Fibroblast of lung (primary cell): ENCODE results near the gene ASXL1. TPM values are rescaled to one million over a fixed set of nuclear protein-coding genes. Genes with fewer than 3 reads are reported as not detected.
"Not testable (repeated sequence)": the region's sequence is repeated elsewhere in the genome, so short reads cannot be mapped to it uniquely, and the experiment has no call there.

ENCODE experiments used
- DNase-seq, 2 donors: peaks; one replicate each; pipeline versions ENCODE4 v3.0.0 to v3.0.0-alpha.2; 2010; ENCODE audit warnings: low read depth in 2 of 2
- H2AFZ ChIP-seq: 2 replicates; pipeline ENCODE4 v1.5.1; 2012; ENCODE audit warnings: low read length, control low read depth, inconsistent platforms
- H3K27ac ChIP-seq: 2 replicates; pipeline ENCODE4 v1.5.1; 2011; ENCODE audit warnings: low read length, control low read depth; ENCODE audit not compliant: insufficient read depth
- H3K27me3 ChIP-seq: 2 replicates; pipeline ENCODE4 v1.5.1; 2011; ENCODE audit warnings: mild to moderate bottlenecking, low read length; ENCODE audit not compliant: control insufficient read depth, insufficient read depth
- H3K36me3 ChIP-seq: 2 replicates; pipeline ENCODE4 v1.5.1; 2011; ENCODE audit warnings: low read length; ENCODE audit not compliant: control insufficient read depth, insufficient read depth
- H3K4me1 ChIP-seq: 2 replicates; pipeline ENCODE4 v1.5.1; 2011; ENCODE audit warnings: low read length; ENCODE audit not compliant: control insufficient read depth, insufficient read depth; ENCODE audit errors: extremely low read depth
- H3K4me2 ChIP-seq: 2 replicates; pipeline ENCODE4 v1.5.1; 2011; ENCODE audit warnings: low read length, control low read depth; ENCODE audit not compliant: insufficient read depth; ENCODE audit errors: extremely low read depth
- H3K4me3 ChIP-seq, 4 experiments: fragments of 200-600 bp in 1 of 4; sonication (generic) in 1 of 4; replicated peaks in 1 of 4; 2 replicates each; pipeline ENCODE4 v1.5.1; 2011 to 2016; ENCODE audit warnings: low read length in 4 of 4, low read depth in 3 of 4, mild to moderate bottlenecking in 3 of 4, control low read depth in 2 of 4, inconsistent platforms in 1 of 4, mixed read lengths in 1 of 4; ENCODE audit not compliant: insufficient read depth in 1 of 4; ENCODE audit errors: control extremely low read depth in 1 of 4
- H3K79me2 ChIP-seq: 2 replicates; pipeline ENCODE4 v1.5.1; 2012; ENCODE audit warnings: mild to moderate bottlenecking, low read length, inconsistent platforms; ENCODE audit not compliant: control insufficient read depth, insufficient read depth
- H3K9ac ChIP-seq: 2 replicates; pipeline ENCODE4 v1.5.1; 2011; ENCODE audit warnings: mild to moderate bottlenecking, low read length, control low read depth; ENCODE audit not compliant: insufficient read depth
- H3K9me3 ChIP-seq: 2 replicates; pipeline ENCODE4 v1.5.1; 2012; ENCODE audit warnings: low read depth, low read length; ENCODE audit not compliant: control insufficient read depth, insufficient read depth
- H4K20me1 ChIP-seq: 2 replicates; pipeline ENCODE4 v1.5.1; 2011; ENCODE audit warnings: low read length; ENCODE audit not compliant: control insufficient read depth, insufficient read depth; ENCODE audit errors: extremely low read depth
- EZH2 ChIP-seq: IDR thresholded peaks from 2 replicates; pipeline ENCODE4 v1.5.1; 2012; ENCODE audit warnings: low read length, control low read depth, mild to moderate bottlenecking; ENCODE audit errors: missing control alignments
- polyA plus RNA-seq, 2 donors: library from polyadenylated mRNA; depleted of rRNA in 1 of 2; stranded (reverse) in 1 of 2; unstranded in 1 of 2; fragments of >200 nt; gene quantifications; 2 replicates each; pipeline ENCODE4 v1.2.1, GENCODE V29; 2011 to 2012; ENCODE audit warnings: missing spikeins in 1 of 2
- total RNA-seq: library from RNA; depleted of rRNA; stranded (reverse); fragments of >200 nt; gene quantifications from 2 replicates; pipeline ENCODE4 v1.2.1, GENCODE V29; 2014
- TF ChIP-seq, protein P1 (sequence below), 2 donors: IDR thresholded peaks in 1 of 2; conservative IDR thresholded peaks in 1 of 2; 1 replicate in 1 of 2; 2 replicates in 1 of 2; pipeline ENCODE4 v1.5.1; 2011 to 2012; ENCODE audit warnings: low read length in 2 of 2, control low read depth in 1 of 2, inconsistent platforms in 1 of 2, low read depth in 1 of 2, mild to moderate bottlenecking in 1 of 2

Gene ASXL1
- total and polyA plus RNA-seq, 2 donors (not counting 1 experiment from before 2014, with no cell fraction given), result 38.0 to 41.1 TPM

DNA sequence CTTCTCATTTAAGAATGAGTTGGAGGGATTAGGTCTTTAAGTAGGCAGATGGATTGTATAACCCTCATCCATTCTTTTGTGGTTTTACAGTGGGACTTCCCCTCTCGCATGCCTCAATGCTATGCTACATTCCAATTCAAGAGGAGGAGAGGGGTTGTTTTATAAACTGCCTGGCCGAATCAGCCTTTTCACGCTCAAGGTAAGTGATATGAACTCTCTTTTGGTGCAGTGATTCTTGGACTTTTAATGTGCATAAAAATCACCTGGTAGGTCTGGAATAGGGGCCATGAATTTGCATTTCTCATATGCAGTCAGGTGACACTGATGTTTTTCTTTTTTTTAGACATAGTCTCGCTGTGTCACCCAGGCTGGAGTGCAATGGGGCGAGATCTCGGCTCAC lies 10.8 kb downstream of the ASXL1 start:
- Histone ChIP-seq H3K36me3 (peaks cover 5% of the 10 kb centered on the region), H3K4me3 (no peak overlapping the region), H2AFZ (no peak overlapping the region), H3K27ac (no peak overlapping the region), H3K79me2 (peaks cover 81% of the 10 kb centered on the region), H4K20me1 (no peaks in the 10 kb centered on the region), H3K9me3 (no peaks in the 10 kb centered on the region), H3K27me3 (no peaks in the 10 kb centered on the region), H3K9ac (no peak overlapping the region), H3K4me1 (peaks cover 4% of the 10 kb centered on the region), H3K4me2 (peak overlapping the region; percentile 33)
- peak in 1 of 2 donors; percentile 82 for DNase-seq
- TF ChIP-seq, protein P1, sequence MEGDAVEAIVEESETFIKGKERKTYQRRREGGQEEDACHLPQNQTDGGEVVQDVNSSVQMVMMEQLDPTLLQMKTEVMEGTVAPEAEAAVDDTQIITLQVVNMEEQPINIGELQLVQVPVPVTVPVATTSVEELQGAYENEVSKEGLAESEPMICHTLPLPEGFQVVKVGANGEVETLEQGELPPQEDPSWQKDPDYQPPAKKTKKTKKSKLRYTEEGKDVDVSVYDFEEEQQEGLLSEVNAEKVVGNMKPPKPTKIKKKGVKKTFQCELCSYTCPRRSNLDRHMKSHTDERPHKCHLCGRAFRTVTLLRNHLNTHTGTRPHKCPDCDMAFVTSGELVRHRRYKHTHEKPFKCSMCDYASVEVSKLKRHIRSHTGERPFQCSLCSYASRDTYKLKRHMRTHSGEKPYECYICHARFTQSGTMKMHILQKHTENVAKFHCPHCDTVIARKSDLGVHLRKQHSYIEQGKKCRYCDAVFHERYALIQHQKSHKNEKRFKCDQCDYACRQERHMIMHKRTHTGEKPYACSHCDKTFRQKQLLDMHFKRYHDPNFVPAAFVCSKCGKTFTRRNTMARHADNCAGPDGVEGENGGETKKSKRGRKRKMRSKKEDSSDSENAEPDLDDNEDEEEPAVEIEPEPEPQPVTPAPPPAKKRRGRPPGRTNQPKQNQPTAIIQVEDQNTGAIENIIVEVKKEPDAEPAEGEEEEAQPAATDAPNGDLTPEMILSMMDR (conservative IDR thresholded peaks at IDR 0.05 in 1 of 2, IDR thresholded peaks at IDR 0.05 in 1 of 2; ENCODE audit: low read depth in 1 of 2, low read length in 2 of 2), result no peak
- no peak for TF ChIP-seq EZH2

GRCh38 chr20:32370897-32371296 lies 12.8 kb downstream of the ASXL1 start:
- Histone ChIP-seq H3K27ac (no peak overlapping the region), H3K9ac (no peak overlapping the region), H3K4me1 (peaks cover 4% of the 10 kb centered on the region), H3K36me3 (peaks cover 5% of the 10 kb centered on the region), H3K9me3 (no peaks in the 10 kb centered on the region), H3K4me3 (no peak overlapping the region), H2AFZ (no peak overlapping the region), H3K79me2 (peaks cover 63% of the 10 kb centered on the region), H3K27me3 (no peaks in the 10 kb centered on the region), H4K20me1 (no peaks in the 10 kb centered on the region), H3K4me2 (no peak overlapping the region)
- DNase-seq, result no peak
- TF ChIP-seq EZH2, result no peak

GRCh38 chr20:32378461-32378860 lies 20.3 kb downstream of the ASXL1 start:
- Histone ChIP-seq H2AFZ (no peak overlapping the region), H3K36me3 (no peaks in the 10 kb centered on the region), H3K9me3 (no peaks in the 10 kb centered on the region), H3K4me1 (no peaks in the 10 kb centered on the region), H3K9ac (no peak overlapping the region), H3K79me2 (peaks cover 17% of the 10 kb centered on the region), H3K27ac (no peak overlapping the region), H3K4me3 (no peak overlapping the region), H4K20me1 (no peaks in the 10 kb centered on the region), H3K27me3 (no peaks in the 10 kb centered on the region), H3K4me2 (no peak overlapping the region)
- DNase-seq, result no peak
- TF ChIP-seq EZH2, result no peak
- TF ChIP-seq, protein P1 (conservative IDR thresholded peaks at IDR 0.05 in 1 of 2, IDR thresholded peaks at IDR 0.05 in 1 of 2; ENCODE audit: low read depth in 1 of 2, low read length in 2 of 2), result no peak

GRCh38 chr20:32380037-32380436 lies 21.9 kb downstream of the ASXL1 start:
- H3K9me3 ChIP-seq, H3K27me3 ChIP-seq, H3K36me3 ChIP-seq, H3K27ac ChIP-seq, H3K4me1 ChIP-seq, DNase-seq, H4K20me1 ChIP-seq, H3K4me3 ChIP-seq, H2AFZ ChIP-seq, H3K9ac ChIP-seq, H3K4me2 ChIP-seq: not testable (repeated sequence)
- H3K79me2 ChIP-seq, result peaks cover 26% of the 10 kb centered on the region
